H1 (cell line): Measurements from ENCODE around the gene NEDD4L. TPM values are rescaled to one million over a fixed set of nuclear protein-coding genes. Genes with fewer than 3 reads are reported as not detected.

Source experiments
- CTCF ChIA-PET: fragments of 300-600 bp; sonication (Branson Sonifier 250); formaldehyde crosslinking; loops from one replicate; lab custom pipeline; 2021; ENCODE audit not compliant: partially characterized antibody; lab: Charles Lee
- POLR2A ChIA-PET: fragments of 300-600 bp; sonication (Branson Sonifier 250); formaldehyde crosslinking; loops from one replicate; lab custom pipeline; 2021; ENCODE audit warnings: inconsistent platforms; ENCODE audit not compliant: partially characterized antibody; lab: Charles Lee
- DNase-seq, 2 experiments: peaks; one replicate each; pipeline versions ENCODE4 v3.0.0 to v3.0.0-alpha.2; 2010 to 2022; ENCODE audit warnings: low spot score in 2 of 2, low read depth in 1 of 2, mixed read lengths in 1 of 2
- FAIRE-seq: peaks from 2 replicates; lab custom pipeline; 2011; peaks lifted over from hg19 to GRCh38; lab: Jason Lieb, UNC
- H2AFZ ChIP-seq: 2 replicates; pipeline ENCODE4 v1.8.1; 2012; ENCODE audit warnings: low read length, inconsistent platforms
- H2AK5ac ChIP-seq: 2 replicates; pipeline ENCODE4 v1.6.1; 2013; ENCODE audit warnings: low read depth, low read length
- H2BK120ac ChIP-seq: replicated peaks from 2 replicates; pipeline ENCODE3; 2013; ENCODE audit warnings: low read depth, low read length, inconsistent platforms
- H2BK12ac ChIP-seq: 2 replicates; pipeline ENCODE4 v1.6.1; 2013; ENCODE audit warnings: low read depth, low read length
- H2BK15ac ChIP-seq: 2 replicates; pipeline ENCODE4 v1.6.1; 2013; ENCODE audit warnings: low read length
- H2BK20ac ChIP-seq: 2 replicates; pipeline ENCODE4 v1.6.1; 2013; ENCODE audit warnings: low read length
- H2BK5ac ChIP-seq: 2 replicates; pipeline ENCODE4 v1.6.1; 2013; ENCODE audit warnings: low read depth, low read length
- H3K14ac ChIP-seq: 2 replicates; pipeline ENCODE4 v1.6.1; 2013; ENCODE audit warnings: inconsistent platforms; ENCODE audit not compliant: insufficient read length
- H3K18ac ChIP-seq: 2 replicates; pipeline ENCODE4 v1.6.1; 2013; ENCODE audit warnings: low read length; ENCODE audit errors: extremely low read depth
- H3K23ac ChIP-seq: 2 replicates; pipeline ENCODE4 v1.6.1; 2013; ENCODE audit warnings: inconsistent platforms; ENCODE audit not compliant: insufficient read length
- H3K23me2 ChIP-seq: 2 replicates; pipeline ENCODE4 v1.6.1; 2013; ENCODE audit warnings: low read depth, low read length
- H3K27ac ChIP-seq: 2 replicates; pipeline ENCODE4 v1.6.1; 2011; ENCODE audit warnings: low read depth, low read length, inconsistent platforms
- H3K27me3 ChIP-seq, 4 experiments: replicated peaks in 1 of 4; 1 replicate in 1 of 4; 2 replicates in 3 of 4; pipeline versions ENCODE4 v1.6.1 to v1.8.1; 2011 to 2013; ENCODE audit warnings: low read length in 3 of 4, mild to moderate bottlenecking in 3 of 4, inconsistent platforms in 2 of 4, mixed read lengths in 2 of 4, moderate library complexity in 1 of 4; ENCODE audit not compliant: control insufficient read depth in 3 of 4, insufficient read depth in 3 of 4; ENCODE audit errors: extremely low read depth in 1 of 4
- H3K36me3 ChIP-seq, 4 experiments: 2 replicates each; pipeline versions ENCODE4 v1.6.1 to v1.8.1; 2011 to 2013; ENCODE audit warnings: mild to moderate bottlenecking in 4 of 4, low read length in 3 of 4, moderate library complexity in 2 of 4, control low read depth in 1 of 4, inconsistent platforms in 1 of 4; ENCODE audit not compliant: insufficient read depth in 4 of 4, control insufficient read depth in 2 of 4
- H3K4ac ChIP-seq: replicated peaks from 2 replicates; pipeline ENCODE3; 2013; ENCODE audit warnings: low read length, low read depth, mixed read lengths, inconsistent platforms; ENCODE audit not compliant: insufficient read length
- H3K4me1 ChIP-seq, 4 experiments: replicated peaks in 1 of 4; 1 replicate in 1 of 4; 2 replicates in 3 of 4; pipeline versions ENCODE4 v1.6.1 to v1.8.1; 2011 to 2013; ENCODE audit warnings: low read length in 3 of 4, inconsistent platforms in 2 of 4, mixed read lengths in 1 of 4; ENCODE audit not compliant: insufficient read depth in 4 of 4, control insufficient read depth in 3 of 4
- H3K4me2 ChIP-seq, 2 experiments: 2 replicates each; pipeline versions ENCODE4 v1.6.1 to v1.8.1; 2011 to 2013; ENCODE audit warnings: low read depth in 2 of 2, low read length in 2 of 2, control low read depth in 1 of 2, inconsistent platforms in 1 of 2, mild to moderate bottlenecking in 1 of 2; ENCODE audit not compliant: insufficient read depth in 1 of 2
- H3K4me3 ChIP-seq, 4 experiments: fragments of 200-600, 300-600 bp in 1 of 4; sonication (generic), shearing (Covaris generic), sonication (Bioruptor Twin) in 1 of 4; 2 replicates each; pipeline versions ENCODE4 v1.5.1 to v1.8.1; 2011 to 2016; ENCODE audit warnings: low read length in 4 of 4, low read depth in 3 of 4, control low read depth in 2 of 4, inconsistent platforms in 2 of 4, mild to moderate bottlenecking in 2 of 4, mixed read lengths in 1 of 4, moderate library complexity in 1 of 4; ENCODE audit not compliant: insufficient read depth in 2 of 4; ENCODE audit errors: extremely low read depth in 1 of 4
- H3K56ac ChIP-seq: replicated peaks from 2 replicates; pipeline ENCODE3; 2013; ENCODE audit warnings: low read depth, mild to moderate bottlenecking, mixed read lengths, low read length, inconsistent platforms; ENCODE audit not compliant: insufficient read length
- H3K79me1 ChIP-seq: 2 replicates; pipeline ENCODE4 v1.6.1; 2013; ENCODE audit warnings: low read depth, low read length, control low read depth
- H3K79me2 ChIP-seq, 2 experiments: 2 replicates each; pipeline versions ENCODE4 v1.6.1 to v1.8.1; 2012 to 2013; ENCODE audit warnings: low read length in 2 of 2, mild to moderate bottlenecking in 2 of 2, inconsistent platforms in 1 of 2; ENCODE audit not compliant: insufficient read depth in 2 of 2, control insufficient read depth in 1 of 2
- H3K9ac ChIP-seq, 4 experiments: replicated peaks in 1 of 4; 1 replicate in 1 of 4; 2 replicates in 3 of 4; pipeline versions ENCODE4 v1.6.1 to v1.8.1; 2011 to 2013; ENCODE audit warnings: low read depth in 3 of 4, low read length in 3 of 4, control low read depth in 2 of 4, mild to moderate bottlenecking in 2 of 4, moderate library complexity in 2 of 4, inconsistent platforms in 1 of 4; ENCODE audit errors: extremely low read depth in 1 of 4
- H3K9me3 ChIP-seq, 2 experiments: 2 replicates each; pipeline versions ENCODE4 v1.6.1 to v1.8.1; 2012 to 2013; ENCODE audit warnings: mild to moderate bottlenecking in 2 of 2, moderate library complexity in 2 of 2, control low read depth in 1 of 2, inconsistent platforms in 1 of 2, low read depth in 1 of 2, low read length in 1 of 2, mixed read lengths in 1 of 2; ENCODE audit not compliant: insufficient read depth in 2 of 2
- H4K20me1 ChIP-seq, 2 experiments: replicated peaks in 1 of 2; 2 replicates each; pipeline versions ENCODE3 to v1.8.1; 2011 to 2013; ENCODE audit warnings: inconsistent platforms in 2 of 2, low read length in 2 of 2, mild to moderate bottlenecking in 1 of 2; ENCODE audit not compliant: insufficient read depth in 2 of 2, control insufficient read depth in 1 of 2
- H4K5ac ChIP-seq: 2 replicates; pipeline ENCODE4 v1.6.1; 2013; ENCODE audit warnings: low read length, low read depth, mixed read lengths, inconsistent platforms; ENCODE audit not compliant: insufficient read length
- H4K8ac ChIP-seq: 2 replicates; pipeline ENCODE4 v1.8.0; 2013; ENCODE audit warnings: mild to moderate bottlenecking, moderate library complexity, low read length, inconsistent platforms; ENCODE audit not compliant: insufficient read depth; ENCODE audit errors: extremely low read depth
- H4K91ac ChIP-seq: replicated peaks from 2 replicates; pipeline ENCODE3; 2013; ENCODE audit warnings: low read length, mixed read lengths, inconsistent platforms; ENCODE audit not compliant: insufficient read length
- CEBPB ChIP-seq: IDR thresholded peaks from 2 replicates; pipeline ENCODE4 v1.6.1; 2012; ENCODE audit warnings: low read depth, low read length
- EZH2 ChIP-seq: fragments of 200-600 bp; sonication (generic); IDR thresholded peaks from 2 replicates; pipeline ENCODE4 v1.7.1; 2012; ENCODE audit warnings: low read depth, mild to moderate bottlenecking, moderate library complexity, low read length, inconsistent platforms; ENCODE audit not compliant: severe bottlenecking
- KDM1A ChIP-seq: fragments of 200-600, 300-600 bp; sonication (generic); IDR thresholded peaks from 2 replicates; pipeline ENCODE4 v1.7.1; 2016; ENCODE audit warnings: mild to moderate bottlenecking, low read length, borderline replicate concordance
- MAX ChIP-seq: IDR thresholded peaks from 2 replicates; pipeline ENCODE4 v1.6.1; 2012; ENCODE audit warnings: inconsistent platforms
- RNF2 ChIP-seq: fragments of 200-900, 300-1000 bp; sonication (generic); IDR thresholded peaks from 2 replicates; pipeline ENCODE4 v1.7.1; 2016; ENCODE audit warnings: borderline replicate concordance, low read depth, mild to moderate bottlenecking, antibody characterized with exemption, low read length; ENCODE audit not compliant: poor library complexity, severe bottlenecking; ENCODE audit errors: missing control alignments
- TAF7 ChIP-seq: optimal IDR thresholded peaks from 2 replicates; pipeline ENCODE3; 2011; ENCODE audit warnings: low read depth, mild to moderate bottlenecking, inconsistent platforms, low read length, moderate library complexity, borderline replicate concordance
- WGBS, 2 experiments: shearing (Covaris generic) in 1 of 2; methylation state at CpG; one replicate each; pipeline versions ENCODE4 v1.1.6 to v1.1.7; 2013 to 2015; ENCODE audit warnings: low lambda C conversion rate in 2 of 2, mixed read lengths in 2 of 2, inconsistent platforms in 1 of 2, low coverage in 1 of 2, missing lambda C conversion rate in 1 of 2; ENCODE audit not compliant: insufficient replicate concordance in 2 of 2, insufficient coverage in 1 of 2, insufficient read length in 1 of 2; ENCODE audit errors: extremely low coverage in 1 of 2, missing lambda C conversion rate in 1 of 2; 5-methylcytosine and 5-hydroxymethylcytosine counted together
- polyA plus RNA-seq, 7 experiments: library from polyadenylated mRNA; depleted of rRNA in 3 of 7; stranded (reverse) in 5 of 7; unstranded in 2 of 7; fragments of >200 nt in 5 of 7; fragments of 200-250 nt in 2 of 7; gene quantifications; 1 replicate in 5 of 7; 2 replicates in 1 of 7; 4 replicates in 1 of 7; pipeline versions ENCODE4 v1.2.1 to v1.2.3, GENCODE V29; 2011 to 2013; ENCODE audit warnings: missing spikeins in 2 of 7, mixed read lengths in 2 of 7
- total RNA-seq: library from RNA; stranded (reverse); fragmentation: NEBNext Ultra II Directional; extraction: Animal tissue kit (Norgen Biotek cat#: 25700); gene quantifications from 2 replicates; pipeline ENCODE4 v1.2.1, GENCODE V29; 2021

Gene NEDD4L
- total and polyA plus RNA-seq, 2 of the 8 experiments (the other 6 are each of a cell fraction or from before 2014, with no cell fraction given) = 37.3 to 69.8 TPM

DNA sequence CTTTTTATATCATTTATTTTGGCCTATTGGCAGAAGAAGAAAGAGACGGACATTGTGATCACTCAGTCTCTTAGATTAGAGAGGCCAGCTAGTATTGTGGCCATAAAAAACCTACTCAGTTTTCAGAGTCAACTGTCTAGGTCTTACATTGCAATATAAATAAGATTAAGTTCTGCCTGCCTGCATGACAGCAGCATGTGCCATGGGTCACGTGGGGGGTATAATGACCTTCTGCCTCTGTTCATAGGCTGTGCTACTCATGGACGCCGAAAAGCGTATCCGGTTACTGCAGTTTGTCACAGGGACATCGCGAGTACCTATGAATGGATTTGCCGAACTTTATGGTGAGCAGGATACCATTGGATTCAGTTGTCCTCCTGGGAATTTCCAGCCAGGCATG is 346.4 kb downstream of the NEDD4L start:
- Histone ChIP-seq H3K9ac (no peak overlapping the region), H3K23ac (no peak overlapping the region), H3K4me1 (peaks cover 0 to 7% (median 0%) of the 10 kb centered on the region in 4 experiments; a peak in 3 of 7 replicates), H3K79me2 (no peaks in the 10 kb centered on the region), H3K18ac (no peak overlapping the region), H2BK5ac (no peak overlapping the region), H3K36me3 (peaks cover 18 to 70% (median 37%) of the 10 kb centered on the region in 4 experiments), H3K9me3 (no peaks in the 10 kb centered on the region), H3K14ac (no peak overlapping the region), H3K79me1 (no peaks in the 10 kb centered on the region; the same call in 1 of the 2 replicates), H4K5ac (no peak overlapping the region), H2AK5ac (no peak overlapping the region), H3K23me2 (no peaks in the 10 kb centered on the region), H3K27ac (no peak overlapping the region), H3K4ac (no peak overlapping the region), H3K4me2 (no peak overlapping the region), H3K27me3 (no peaks in the 10 kb centered on the region), H2AFZ (no peak overlapping the region), H2BK120ac (no peak overlapping the region), H2BK20ac (no peak overlapping the region), H4K91ac (no peak overlapping the region), H4K8ac (no peak overlapping the region), H2BK12ac (no peak overlapping the region), H2BK15ac (no peak overlapping the region), H3K4me3 (no peak overlapping the region), H4K20me1 (no peaks in the 10 kb centered on the region), H3K56ac (no peak overlapping the region)
- TF ChIP-seq TAF7 = no peak
- TF ChIP-seq KDM1A = no peak
- TF ChIP-seq CEBPB = no peak
- no peak for TF ChIP-seq EZH2
- TF ChIP-seq RNF2 = no peak
- no peak for TF ChIP-seq MAX
- 92% methylated on average over 9 of the region's 9 CpGs; no CpG with 5 or more reads in 1 of the 2 experiments for WGBS, 2 experiments
- FAIRE-seq (no peak), DNase-seq (no peak)
- ChIA-PET CTCF (interaction anchor here (0.9 to 9.3 kb wide), 2 partner anchors 11 to 106 kb away, joined by 3 to 62 read pairs; no protein-coding TSS in a partner anchor), POLR2A (no interaction called here)
